ENCODE results near the gene FRG1. TPM values are rescaled to one million over a fixed set of nuclear protein-coding genes. Genes with fewer than 3 reads are reported as not detected.
"Not testable (repeated sequence)": the region's sequence is repeated elsewhere in the genome, so short reads cannot be mapped to it uniquely, and the experiment has no call there.

FRG1 gene
- polyA plus RNA-seq, 2 of the 4 experiments (the other 2 are of a cell fraction): 26.0 to 31.0 TPM

DNA sequence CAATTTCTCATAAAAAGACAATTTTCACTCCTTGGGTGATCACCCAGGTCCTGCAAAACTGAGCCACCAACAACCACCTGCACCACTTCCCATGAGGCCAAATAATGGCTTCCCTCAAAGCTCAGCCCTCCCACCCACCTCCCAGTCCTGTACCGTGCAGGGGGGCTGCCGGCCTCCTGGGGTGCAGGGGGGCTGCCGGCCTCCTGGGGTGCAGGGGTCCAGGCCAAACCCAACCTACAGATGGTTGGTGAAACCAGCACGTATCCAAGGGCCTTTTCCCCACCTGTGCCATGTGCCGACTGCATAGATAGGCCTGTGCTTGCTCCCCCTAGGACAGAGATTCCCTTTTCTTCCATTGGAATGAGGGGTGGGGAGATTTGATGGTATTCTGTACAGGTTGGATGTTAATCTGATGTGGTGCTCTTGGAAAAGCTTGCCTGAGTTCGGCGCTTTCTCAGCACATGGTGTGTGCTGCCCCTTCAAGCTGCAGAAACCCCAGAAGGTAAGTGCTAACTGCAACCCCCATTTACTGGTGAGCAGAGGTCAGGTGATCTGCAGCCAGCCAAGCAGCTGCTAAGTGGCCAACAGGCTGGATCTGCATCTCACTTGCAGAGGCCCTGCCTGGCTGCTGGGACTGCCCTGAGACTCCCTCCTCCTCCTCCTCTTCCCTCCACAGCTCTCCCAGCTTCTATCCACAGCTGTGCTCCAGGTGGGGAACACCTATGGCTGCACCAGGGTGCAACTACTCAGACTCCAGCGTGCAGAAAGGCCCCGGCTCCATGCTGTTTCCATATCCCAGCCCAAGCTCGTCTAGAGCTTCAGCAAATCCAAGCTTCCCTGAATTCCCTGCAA is 38.8 kb downstream of the FRG1 start (continued):
- TF ChIP-seq NFE2L2 (conservative IDR thresholded peaks at IDR 0.05; ENCODE audit: low read length) (no peak), CHD2 (IDR thresholded peaks at IDR 0.05; ENCODE audit: low read length, partially characterized antibody) (no peak), ZC3H11A (IDR thresholded peaks at IDR 0.05) (no peak), BHLHE40 (IDR thresholded peaks at IDR 0.05; ENCODE audit: low read depth, low read length) (no peak), EHMT2 (IDR thresholded peaks at IDR 0.05; ENCODE audit: low read depth) (no peak), JUN (IDR thresholded peaks at IDR 0.05) (no peak)

DNA sequence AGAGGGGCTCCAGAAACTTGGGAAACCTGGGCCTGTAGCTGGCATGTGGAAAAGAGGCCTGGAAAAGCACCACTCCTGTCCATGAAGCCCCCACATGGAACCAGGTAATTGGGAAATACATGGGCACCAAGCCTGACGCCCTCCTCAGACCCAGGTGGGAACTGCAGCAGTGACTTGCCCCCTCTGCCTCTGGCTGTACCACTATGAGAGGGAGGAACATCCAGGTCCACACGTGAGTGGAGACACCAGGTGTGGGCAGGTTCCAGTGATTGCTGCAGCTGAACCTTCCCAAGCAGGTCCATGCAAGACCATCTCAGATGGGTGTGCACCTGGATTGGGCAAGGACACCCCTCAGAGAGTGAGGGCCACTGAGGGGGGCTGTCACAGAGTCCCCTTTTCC is 39.6 kb downstream of the FRG1 start:
- peak in 1 of 2 experiments; percentile 6 for DNase-seq (ENCODE audit: low read depth in 1 of 2, low spot score in 1 of 2)
- FAIRE-seq, POLR2A ChIA-PET, H3K4me3 ChIP-seq, H3K9me3 ChIP-seq, ATAC-seq, H3K4me1 ChIP-seq, H3K27ac ChIP-seq, CTCF ChIA-PET, H3K4me2 ChIP-seq: not testable (repeated sequence)
- 33% methylated on average over 1 of the region's 2 CpGs for WGBS (ENCODE audit: missing lambda C conversion rate)

DNA sequence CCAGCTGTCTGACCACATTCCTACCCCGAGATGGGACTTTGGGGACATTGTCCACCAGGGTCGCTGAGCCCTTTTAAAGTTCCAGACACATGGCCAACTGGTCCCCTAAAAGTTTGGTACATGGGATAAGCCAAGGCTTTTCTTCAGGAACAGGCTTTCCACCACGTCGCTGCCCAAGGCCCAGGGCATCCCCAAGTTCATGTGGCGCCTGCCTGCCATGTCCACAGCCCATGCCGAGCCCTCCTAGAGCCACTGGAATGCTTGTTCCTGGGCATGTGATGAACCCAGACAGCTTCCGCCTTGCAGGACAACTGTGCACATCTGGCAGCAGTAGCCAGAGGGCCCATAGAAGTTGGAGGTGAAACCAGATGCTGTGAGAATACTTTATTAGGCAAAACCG is 41.3 kb downstream of the FRG1 start:
- POLR2A ChIA-PET: no interaction called here
- Histone ChIP-seq H3K4me2 (no peak overlapping the region), H3K9me3 (no peaks in the 10 kb centered on the region), H3K4me1 (no peaks in the 10 kb centered on the region), H3K4me3 (no peak overlapping the region), H3K27ac (no peak overlapping the region)
- CTCF ChIA-PET: no interaction called here
- no peak for TF ChIP-seq MAZ (IDR thresholded peaks at IDR 0.05; ENCODE audit: borderline replicate concordance, low read depth, low read length)
- 49% methylated on average over 6 of the region's 8 CpGs for WGBS (ENCODE audit: missing lambda C conversion rate)
- FAIRE-seq (no peak), ATAC-seq (no peak), DNase-seq (ENCODE audit: low read depth in 1 of 2, low spot score in 1 of 2) (no peak)

DNA sequence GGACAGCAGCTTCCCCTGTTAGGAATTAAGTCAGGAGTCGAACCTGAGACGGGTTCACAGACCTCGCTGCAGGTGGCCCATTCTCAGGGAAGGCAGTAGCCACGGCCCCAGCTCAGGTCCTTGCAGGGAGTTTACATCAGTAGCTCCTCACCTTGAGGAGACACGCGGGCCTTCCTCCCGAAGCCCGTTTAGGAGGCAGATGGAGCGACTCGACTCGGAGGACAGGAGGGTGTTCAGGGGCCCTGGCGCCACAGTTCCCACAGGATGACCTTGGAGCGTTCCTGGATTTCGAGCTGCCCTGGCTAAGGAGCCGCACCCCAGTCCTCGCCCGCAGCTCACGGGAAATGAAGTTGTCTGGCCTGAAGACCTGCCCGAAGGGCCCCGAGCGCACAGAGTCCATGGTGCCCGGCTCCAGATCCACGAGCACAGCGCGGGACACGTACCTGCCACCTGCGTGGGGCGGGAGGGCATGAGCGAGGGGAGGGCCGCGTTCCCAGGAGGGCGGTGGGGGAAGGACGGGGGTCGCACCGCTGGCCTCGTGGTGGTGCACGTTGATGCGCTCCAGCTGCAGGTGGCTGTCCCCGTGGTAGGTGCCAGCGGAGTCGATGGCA is 43.3 kb downstream of the FRG1 start:
- H3K27ac ChIP-seq; CTCF ChIA-PET; POLR2A ChIA-PET; H3K4me2 ChIP-seq; ATAC-seq; H3K4me1 ChIP-seq; FAIRE-seq; H3K9me3 ChIP-seq; DNase-seq (ENCODE audit: low read depth in 1 of 2, low spot score in 1 of 2); H3K4me3 ChIP-seq: not testable (repeated sequence)
- 40% methylated on average over 2 of the region's 41 CpGs for WGBS (ENCODE audit: missing lambda C conversion rate)

DNA sequence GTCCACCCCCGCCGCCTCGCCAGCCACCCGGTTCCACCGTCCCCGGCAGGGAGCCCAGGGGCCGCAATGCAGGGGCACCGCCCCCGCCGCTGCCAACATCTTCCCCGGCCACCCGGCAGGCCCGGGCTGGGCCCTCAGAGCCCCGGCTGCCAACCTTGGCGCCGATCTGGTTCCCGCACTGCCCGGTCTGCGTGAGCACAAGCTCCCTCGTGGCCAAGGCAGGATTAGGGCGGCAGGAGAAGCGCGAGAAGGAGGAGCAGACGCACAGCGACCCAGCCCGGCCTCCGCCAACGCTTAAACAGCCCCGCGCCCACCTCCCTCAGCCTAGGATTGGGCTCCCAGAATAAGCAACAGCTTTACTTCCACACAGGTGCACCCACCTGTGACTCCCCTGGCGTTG is 44.0 kb downstream of the FRG1 start:
- H3K4me1 ChIP-seq; ATAC-seq; POLR2A ChIA-PET; DNase-seq (ENCODE audit: low read depth in 1 of 2, low spot score in 1 of 2); H3K4me3 ChIP-seq; H3K27ac ChIP-seq; CTCF ChIA-PET; H3K4me2 ChIP-seq; FAIRE-seq; H3K9me3 ChIP-seq: not testable (repeated sequence)
- WGBS (ENCODE audit: missing lambda C conversion rate): 92% methylated on average over 3 of the region's 31 CpGs

DNA sequence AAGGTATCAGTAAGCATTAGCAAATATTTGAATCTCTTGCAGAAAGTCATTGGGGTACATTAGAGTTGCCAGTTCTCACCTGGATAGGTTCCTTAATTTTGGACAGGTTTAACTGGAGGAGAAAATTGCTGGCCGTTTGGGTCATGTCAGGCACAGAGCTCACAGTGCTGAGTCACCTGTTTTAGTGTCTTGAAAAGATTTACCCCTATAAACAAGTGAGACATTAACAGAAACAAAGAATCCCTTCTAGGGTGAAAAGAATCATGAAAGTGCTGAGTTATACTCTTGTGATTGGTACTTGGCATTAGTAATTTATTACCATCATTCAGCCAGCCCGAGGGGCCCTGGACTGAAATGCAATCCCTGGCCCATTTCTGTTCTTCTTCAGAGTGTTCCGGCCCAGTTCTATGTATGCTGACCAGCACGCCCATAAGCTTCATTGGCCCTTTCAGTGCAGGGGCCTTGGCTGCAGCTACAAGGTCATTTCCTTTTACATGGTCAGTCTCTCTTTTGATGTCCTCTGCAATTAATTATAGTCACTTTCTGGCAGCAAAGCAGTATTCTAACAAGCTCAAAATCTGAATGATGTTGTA is 45.1 kb downstream of the FRG1 start:
- POLR2A ChIA-PET; ATAC-seq; FAIRE-seq; H3K9me3 ChIP-seq; CTCF ChIA-PET; H3K27ac ChIP-seq; DNase-seq (ENCODE audit: low read depth in 1 of 2, low spot score in 1 of 2); H3K4me2 ChIP-seq; H3K4me3 ChIP-seq; H3K4me1 ChIP-seq: not testable (repeated sequence)
- 56% methylated on average over 4 of the region's 4 CpGs for WGBS (ENCODE audit: missing lambda C conversion rate)

DNA sequence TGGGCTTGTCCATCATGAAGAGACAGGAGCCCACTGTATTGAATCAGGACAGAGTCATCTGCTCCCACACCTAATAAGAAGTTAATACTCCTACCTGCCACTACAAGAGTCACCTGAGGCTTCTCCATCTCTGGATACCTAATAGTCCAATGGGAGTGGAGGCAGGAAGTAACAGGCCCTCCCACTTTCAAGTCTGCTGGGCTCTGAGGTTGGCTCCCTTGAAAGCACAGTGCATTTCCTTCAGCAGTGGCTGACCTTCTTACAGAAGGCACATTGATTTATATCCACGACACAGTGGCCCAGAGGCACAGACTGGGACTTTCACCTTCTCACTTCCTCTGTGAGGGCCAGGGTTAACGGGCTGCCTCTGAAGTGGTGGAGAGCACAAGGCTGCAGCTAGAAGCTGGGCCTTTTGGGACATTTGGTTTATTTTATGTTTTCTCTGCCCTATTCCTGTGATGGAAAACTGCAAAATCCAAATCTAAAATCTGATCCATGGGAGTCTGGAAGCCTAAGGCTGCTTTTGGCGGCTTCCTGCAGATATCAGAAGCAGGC is 48.3 kb downstream of the FRG1 start:
- DNase-seq (ENCODE audit: low read depth in 1 of 2, low spot score in 1 of 2) (no peak), ATAC-seq (no peak), FAIRE-seq (no peak)
- Histone ChIP-seq H3K9me3 (no peaks in the 10 kb centered on the region), H3K4me1 (no peaks in the 10 kb centered on the region), H3K4me3 (no peak overlapping the region), H3K27ac (no peak overlapping the region), H3K4me2 (no peak overlapping the region)
- POLR2A ChIA-PET: no interaction called here
- TF ChIP-seq TP53 (CRISPR knock-in tag; IDR thresholded peaks at IDR 0.05) (no peak), HOXB5 (CRISPR knock-in tag; IDR thresholded peaks at IDR 0.05) (no peak), SMC3 (IDR thresholded peaks at IDR 0.05) (no peak)
- 24% methylated on average over 3 of the region's 3 CpGs for WGBS (ENCODE audit: missing lambda C conversion rate)
- CTCF ChIA-PET: no interaction called here

DNA sequence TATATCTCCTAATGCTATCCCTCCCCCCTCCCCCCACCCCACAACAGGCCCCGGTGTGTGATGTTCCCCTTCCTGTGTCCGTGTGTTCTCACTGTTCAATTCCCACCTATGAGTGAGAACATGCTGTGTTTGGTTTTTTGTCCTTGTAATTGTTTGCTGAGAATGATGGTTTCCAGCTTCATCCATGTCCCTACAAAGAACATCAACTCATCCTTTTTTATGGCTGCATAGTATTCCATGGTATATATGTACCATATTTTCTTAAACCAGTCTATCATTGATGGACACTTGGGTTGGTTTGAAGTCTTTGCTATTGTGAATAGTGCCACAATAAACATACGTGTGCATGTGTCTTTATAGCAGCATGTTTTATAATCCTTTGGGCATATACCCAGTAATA is 49.3 kb downstream of the FRG1 start:
- H3K4me1 ChIP-seq; ATAC-seq; H3K4me2 ChIP-seq; H3K27ac ChIP-seq; H3K9me3 ChIP-seq; H3K4me3 ChIP-seq; CTCF ChIA-PET; POLR2A ChIA-PET; FAIRE-seq; DNase-seq (ENCODE audit: low read depth in 1 of 2, low spot score in 1 of 2): not testable (repeated sequence)
- 34% methylated on average over 2 of the region's 3 CpGs for WGBS (ENCODE audit: missing lambda C conversion rate)

Measured in A549 (cell line).